Stimulated activated CD8-positive, alpha-beta memory T cell treated with anti-CD3 and anti-CD28 coated beads, Interleukin-15, amount 100 ng/mL, for 1 hour (primary cell): ENCODE data around the gene TCF12.

Experiments used
- DNase-seq: peaks from one replicate; pipeline ENCODE4 v3.0.0-alpha.2; 2020; ENCODE audit warnings: low read depth

TCF12 gene

DNA sequence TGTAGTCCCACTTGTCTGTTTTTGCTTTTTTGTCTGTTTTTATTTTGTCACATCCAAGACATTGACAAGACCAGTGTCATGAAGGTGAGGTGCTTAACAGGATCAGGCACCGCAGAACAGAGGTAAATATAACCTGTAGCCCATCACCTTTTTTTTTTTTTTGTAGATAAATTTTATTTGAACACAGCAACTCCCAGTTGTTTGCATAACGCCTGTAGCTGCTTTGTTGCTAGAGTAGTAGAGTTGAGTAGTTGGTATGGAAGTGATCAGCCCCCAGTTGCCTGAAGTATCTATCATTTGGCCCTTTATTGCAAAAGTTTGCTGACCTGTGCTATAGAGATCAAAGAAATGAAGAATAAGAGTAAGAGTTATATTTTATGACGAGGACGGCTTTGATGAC, 135.0 kb downstream of the TCF12 start:
- DNase-seq = no peak

DNA sequence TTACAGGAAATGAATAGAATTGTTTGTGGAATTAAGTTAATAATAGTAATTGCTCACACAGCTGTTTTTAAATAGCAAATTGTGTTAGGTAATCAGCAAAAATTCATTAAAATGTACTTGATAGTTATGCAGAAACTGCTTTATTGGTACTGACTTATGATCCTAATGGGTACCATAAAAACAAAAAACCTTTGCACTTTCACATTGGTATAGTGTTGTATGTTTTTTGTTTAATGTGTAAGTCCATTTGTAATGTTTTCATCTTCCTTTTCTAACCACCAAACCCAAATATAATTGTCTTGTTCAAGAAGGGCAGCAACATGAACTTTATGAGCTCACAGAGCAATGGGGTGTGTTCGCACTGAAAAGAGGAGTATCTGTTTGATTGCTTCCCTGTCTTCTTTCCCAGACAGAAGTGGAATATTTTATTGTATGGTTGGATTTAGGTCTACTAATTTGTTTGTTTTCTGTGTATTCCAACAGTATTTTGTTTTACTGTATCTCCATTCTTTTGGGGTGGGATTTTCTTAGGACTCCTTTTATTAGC, 135.8 kb downstream of the TCF12 start:
- no peak for DNase-seq

DNA sequence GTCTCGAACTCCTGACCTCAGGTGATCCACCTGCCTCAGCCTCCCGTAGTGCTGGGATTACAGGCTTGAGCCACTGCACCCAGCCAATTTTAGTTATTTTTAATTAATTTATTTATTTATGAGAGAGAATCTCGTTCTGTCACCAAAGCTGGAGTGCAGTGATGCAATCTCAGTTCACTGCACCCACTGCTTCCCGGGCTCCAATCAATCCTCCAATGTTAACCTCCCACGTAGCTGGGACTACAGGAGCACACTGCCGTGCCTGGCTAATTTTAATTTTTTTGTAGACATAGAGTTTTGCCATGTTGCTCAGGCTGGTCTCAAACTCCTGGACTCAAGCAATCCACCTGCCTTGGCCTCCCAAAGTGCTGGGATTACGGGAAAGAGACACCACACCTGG, 137.9 kb downstream of the TCF12 start:
- no peak for DNase-seq

DNA sequence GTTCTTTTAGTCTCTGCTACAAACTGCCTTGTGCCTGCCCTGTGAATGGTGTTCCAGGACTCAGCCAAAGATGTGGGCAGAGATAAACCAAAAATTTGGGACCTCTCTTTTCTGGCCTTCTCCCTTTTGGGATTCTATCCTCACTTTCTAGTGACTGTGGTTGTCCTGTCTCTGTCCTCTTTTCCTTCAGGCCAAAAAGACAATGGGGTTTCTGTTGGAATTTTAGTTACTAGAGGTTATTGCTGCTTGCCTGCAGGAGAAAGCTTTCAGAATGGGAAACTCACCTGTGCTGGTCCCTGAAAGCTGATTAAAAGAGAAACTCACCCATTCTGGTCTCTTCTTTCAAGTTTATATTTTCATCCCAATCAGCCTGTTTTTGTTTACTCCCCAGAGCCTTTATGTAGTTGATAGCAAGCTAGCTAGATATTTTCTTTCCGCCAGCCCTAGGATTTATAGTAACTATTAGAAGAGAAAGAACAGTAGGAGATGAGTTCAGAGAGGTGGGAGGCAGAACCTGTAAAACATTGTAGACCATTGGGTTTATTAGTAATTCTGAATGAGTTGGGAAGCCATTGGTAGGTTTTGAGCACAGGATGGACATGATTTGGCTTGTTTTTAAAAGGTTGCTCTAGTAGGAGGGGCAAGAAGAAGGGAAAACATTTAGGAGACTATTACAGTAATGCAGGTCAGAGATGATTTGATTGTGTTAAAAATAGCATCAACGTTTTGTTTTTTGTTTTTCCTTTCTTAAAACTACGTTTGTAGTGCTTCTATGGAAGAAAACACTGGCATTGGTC, 138.9 kb downstream of the TCF12 start:
- no peak for DNase-seq

DNA sequence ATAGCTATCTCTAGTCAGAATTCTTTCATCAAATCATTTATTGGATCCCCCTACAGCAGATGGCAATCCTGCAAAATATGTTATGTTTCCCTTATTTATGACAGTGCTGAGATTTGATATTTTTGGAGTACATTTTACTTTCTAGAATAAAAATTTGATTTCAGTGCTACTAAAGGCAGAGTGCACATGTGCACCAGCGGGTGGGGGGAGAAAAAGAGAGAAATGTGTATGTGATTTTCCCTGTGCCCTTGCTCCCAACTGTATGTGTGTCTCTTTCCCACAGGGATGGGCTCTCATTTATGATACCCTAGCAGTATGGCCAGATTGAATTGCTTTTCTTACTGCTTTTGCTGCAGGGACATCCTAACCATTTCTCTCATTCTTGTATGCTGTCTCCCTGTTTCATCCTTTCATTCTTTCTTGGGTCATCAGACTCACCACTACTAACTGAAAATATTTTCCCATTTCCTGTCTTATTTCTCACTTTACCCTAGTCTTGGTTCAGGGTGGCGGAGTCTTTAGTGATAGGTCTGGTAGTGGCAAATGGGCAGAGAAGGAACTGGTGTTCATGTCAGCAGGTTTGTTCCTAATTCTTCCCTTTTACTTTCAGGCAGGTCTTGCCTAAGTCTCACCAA, 140.7 kb downstream of the TCF12 start:
- no peak for DNase-seq

DNA sequence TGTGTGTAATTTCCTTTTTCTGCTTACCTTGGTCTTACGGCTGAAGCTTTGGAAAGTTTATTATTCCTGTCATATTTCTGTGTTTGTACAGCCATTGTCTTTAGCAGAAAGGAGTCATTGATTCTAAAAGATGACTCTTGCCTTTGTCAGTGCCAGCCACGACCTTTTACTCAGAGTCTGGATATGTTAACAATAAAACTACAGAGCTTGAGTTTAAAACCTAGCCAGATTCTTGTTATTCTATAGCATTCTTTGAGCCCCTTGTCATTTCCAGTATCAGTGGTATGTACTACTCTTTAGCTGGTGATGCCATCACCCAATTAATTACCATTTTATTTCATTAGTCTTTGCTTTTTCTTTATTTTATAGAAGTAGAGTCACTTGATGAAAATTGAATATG, 142.4 kb downstream of the TCF12 start:
- DNase-seq = no peak

DNA sequence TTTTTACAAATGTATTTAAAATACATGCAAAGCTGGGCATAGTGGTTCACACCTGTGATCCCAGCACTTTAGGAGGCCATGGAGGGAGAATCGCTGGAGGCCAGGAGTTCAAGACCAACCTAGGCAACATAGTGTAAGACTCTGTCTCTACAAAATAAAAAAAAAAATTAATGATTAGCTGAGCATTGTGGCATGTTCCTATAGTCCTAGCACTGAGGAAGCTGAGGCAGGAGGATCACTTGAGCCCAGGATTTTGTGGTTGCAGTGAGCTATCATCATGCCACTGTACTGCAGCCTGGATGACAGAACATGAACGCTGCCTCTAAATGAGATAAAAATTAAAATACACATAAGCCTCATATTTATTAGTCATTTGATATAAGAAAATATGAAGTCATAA, 142.8 kb downstream of the TCF12 start:
- DNase-seq = no peak

DNA sequence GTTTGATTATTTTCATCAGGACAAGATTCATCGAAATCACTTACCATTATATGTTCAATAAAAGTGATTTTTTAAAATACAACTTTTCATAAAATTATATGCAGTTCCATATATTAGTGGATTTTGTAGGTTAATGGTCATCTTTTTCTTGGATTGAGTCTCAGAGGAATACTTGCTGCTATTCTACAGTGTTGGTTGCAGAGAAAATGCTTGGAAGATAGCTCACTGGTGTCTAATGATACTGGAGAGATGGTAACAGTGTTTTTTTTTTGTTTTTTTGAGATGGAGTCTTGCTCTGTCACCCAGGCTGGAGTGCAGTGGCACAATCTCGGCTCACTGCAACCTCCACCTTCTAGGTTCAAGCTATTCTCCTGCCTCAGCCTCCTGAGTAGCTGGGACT, 143.3 kb downstream of the TCF12 start:
- DNase-seq = no peak

DNA sequence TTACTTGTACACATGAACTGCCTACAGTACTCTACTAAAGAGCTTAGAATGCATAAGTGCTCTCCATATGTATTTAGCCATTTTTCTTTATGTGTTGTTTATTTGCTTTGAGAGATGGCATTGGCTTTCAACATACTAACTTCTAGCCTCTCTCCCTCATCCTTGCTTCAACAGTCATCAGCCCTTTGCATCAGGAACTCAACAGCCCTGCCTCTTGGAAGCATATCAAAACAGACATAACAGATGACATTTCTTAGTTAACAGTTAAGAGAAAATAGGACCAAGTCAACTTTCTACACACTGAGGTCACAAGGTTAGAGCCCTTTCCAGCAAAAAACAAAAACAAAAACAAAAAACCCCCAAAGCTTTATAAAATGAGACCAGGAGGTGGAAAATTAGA, 145.6 kb downstream of the TCF12 start:
- no peak for DNase-seq

DNA sequence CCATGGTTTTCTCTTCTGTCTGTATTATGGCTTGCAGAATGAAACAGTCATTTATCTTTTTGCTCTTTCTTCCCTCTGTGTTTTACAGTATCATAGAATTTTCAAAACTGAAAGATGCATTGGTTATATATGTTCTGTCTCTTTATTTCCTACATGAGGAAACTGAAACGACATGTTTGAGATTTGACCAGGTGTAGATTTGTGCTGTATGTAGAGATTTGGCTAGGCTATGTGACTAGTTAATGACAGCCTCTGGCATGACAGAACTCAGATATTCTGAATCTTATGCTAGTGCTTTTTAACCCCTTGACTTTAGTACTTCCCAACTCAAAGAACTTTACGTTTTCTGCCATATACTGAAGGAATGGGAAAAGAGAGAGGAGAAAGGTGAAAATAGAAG, 151.0 kb downstream of the TCF12 start:
- DNase-seq = no peak

DNA sequence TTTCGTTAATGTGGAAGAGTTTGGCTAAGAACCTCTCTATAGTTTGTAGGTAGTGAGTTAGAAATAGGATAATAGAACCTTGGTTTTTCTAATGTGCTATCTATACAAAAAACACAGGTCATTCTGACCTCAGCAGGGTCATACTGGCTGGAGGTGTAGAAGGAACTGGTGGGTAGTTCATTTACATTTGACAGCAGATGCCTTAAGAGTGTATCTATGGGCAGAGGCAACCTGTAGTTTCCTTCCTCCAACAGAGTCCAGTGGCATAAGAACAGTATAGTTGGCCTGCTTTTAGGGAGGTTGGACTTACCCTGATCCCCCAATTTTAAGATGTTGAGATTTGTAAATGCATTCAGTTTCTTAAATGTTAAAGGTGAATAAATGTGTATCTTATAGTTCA, 152.2 kb downstream of the TCF12 start:
- DNase-seq = no peak

DNA sequence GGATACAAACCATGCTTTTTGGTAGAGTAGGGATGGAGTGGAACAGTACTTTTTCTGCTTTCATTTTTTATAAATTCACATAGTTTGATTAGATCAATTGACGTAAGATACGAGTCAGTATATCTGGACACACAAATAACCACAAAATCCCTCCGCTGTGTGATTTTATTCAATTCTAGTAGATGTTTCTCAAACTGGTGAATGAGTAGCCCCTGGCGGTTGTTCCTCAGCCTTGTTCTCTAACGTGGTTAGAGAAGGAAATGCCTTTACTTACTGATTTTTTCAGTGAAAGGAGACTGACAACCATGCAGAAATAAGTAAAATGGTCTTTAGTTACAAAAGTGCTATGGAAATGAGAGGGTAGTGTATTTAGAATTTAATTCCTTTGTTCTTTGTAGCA, 161.0 kb downstream of the TCF12 start:
- DNase-seq = no peak

DNA sequence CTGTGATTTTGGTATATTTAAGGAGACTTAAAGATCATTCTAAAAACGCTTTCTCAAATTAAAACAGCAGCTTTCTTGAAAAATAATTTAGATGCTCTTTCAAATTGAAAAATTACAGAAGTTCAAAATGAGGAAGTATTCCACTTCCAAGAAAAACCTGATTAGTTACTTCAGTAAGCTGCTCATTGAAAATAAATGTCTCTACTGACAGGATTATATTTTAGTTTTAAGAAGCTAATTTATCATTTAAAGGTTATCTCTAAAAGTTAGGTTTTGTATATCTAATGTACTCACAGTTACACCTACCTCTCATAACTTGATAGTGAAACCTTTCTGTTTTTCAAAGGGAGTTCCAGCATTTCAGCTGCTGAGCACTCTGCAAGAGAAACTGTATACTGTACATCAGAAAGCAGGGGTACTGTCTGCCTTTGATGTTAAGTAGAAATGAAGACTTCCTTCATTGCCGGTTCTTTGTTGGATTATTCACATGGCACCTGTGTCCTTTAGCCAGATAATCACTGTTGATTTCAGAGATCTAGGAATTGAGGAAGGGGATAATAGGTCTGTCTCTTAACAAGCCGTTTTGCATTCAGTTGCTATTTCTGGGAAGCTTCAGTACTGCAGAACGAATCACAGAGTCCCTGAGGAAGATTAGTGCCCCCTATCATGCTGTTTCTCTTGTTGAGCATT, 161.6 kb downstream of the TCF12 start:
- no peak for DNase-seq

DNA sequence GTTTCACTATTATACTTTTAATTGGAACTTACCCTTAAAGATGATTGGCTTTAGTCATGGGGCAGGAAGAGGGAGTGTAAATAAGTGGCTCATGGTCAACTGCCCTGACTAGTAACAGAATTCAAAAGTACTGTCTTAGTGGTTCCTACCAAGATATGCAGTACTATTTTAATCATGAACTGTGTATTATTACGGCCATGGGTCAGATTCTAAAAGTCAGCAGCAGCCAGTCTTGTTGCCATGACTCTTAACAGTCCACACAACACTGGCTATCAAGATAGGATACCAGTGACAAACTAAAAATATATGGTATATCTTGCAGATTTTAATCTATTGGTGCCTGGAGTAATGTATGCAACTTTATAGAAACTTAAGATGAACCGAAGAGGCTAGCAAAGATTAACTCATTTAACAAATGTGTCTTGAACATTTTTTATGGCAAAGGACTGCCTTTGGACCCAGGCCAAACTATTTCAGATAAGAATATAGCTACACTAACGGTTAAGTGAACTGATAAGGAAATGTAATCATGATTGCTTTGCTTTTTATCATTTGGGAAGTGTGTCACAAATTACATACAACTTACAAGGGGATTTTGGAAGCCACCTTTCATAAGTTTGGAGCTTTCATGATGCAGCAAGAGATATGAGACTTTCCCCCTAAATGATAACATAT, 163.7 kb downstream of the TCF12 start:
- DNase-seq = no peak

DNA sequence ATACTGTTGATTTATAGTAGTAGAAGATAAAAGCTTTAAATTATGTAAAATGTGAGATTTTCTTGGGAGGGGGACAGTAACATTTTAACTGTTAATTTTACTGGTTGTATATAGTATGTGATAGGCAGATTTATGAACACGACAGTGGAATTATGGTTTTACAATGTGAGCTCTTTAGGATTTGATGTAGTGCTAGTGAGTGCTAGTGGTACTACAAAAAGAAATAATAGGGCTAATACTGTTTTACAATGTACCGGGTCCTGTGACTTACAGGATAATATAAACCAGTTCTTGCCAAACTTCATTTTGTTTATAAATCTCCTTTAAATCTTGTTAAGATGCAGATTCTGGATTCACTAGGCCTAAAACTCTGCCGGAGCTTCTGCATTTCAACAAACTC, 165.7 kb downstream of the TCF12 start:
- no peak for DNase-seq

DNA sequence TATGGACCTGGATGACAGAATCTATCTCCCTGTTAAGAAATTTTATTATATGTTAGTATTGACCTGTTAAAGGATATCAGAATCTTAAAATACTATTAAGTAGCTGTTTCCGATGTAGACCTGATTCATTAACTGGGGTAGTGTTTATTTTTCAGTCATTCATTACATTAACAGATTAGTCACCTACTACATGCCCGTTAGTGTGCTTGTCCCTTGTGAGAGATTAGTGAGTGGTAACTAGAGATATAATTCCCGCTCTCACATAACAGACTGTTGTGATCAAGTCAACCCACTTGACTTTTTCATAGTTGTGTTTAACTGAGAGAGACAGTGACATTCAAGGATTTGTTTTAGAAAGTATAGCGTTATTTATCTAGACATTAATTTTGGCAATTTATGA, 166.8 kb downstream of the TCF12 start:
- DNase-seq = no peak

DNA sequence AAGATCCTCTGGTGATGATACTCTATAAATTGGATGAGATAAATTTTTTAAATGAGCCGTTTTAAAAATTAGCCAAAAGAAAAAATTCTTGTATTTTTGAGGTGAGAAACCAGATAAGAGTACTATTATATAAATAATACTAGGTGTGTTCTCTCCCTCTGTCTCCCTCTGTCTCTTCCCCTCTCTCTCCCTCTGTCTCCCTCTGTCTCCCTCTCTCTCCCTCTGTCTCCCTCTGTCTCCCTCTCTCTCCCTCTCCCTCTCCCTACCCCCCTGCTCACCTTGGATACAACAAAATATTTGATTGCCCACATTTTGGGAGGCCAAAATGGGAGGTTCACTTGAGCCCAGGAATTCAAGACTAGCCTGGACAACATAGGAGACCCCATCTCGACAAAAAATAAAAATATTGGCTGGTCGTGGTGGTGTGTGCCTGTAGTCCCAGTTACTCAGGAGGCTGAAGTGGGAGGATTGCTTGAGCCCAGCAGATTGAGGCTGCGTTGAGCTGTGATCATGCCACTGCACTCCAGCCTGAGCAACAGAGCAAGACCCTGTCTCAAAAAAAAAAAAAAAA, 168.5 kb downstream of the TCF12 start:
- no peak for DNase-seq

DNA sequence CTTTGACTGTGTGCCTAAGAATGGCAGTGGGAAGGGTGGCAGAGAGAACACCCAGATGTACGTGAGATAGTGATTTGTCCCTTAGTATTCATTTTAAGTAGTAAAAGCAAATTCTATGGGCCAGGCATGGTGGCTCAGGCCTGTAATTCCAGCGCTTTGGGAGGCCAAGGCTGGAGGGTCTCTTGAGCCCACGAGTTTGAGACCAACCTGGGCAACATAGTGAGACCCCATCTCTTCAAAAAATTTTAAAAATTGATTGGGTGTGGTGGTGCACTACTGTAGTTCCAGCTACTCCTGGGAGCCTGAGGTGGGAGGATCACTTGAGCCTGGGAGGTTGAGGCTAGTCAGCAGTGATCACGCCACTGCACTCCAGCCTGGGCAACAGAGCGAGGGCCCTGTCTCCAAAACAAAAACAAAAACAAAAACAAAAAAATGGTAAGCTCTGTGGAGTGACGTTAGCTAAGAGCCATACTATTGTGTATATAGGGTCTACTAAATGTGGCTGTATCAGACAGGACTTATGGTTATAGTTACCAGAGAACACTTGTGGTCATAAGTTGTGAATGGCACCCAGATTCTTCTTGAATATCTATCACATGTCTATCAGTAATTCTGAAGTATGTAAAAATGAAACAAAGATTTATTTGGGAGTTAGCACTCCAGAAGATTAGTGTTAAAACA, 171.5 kb downstream of the TCF12 start:
- no peak for DNase-seq

DNA sequence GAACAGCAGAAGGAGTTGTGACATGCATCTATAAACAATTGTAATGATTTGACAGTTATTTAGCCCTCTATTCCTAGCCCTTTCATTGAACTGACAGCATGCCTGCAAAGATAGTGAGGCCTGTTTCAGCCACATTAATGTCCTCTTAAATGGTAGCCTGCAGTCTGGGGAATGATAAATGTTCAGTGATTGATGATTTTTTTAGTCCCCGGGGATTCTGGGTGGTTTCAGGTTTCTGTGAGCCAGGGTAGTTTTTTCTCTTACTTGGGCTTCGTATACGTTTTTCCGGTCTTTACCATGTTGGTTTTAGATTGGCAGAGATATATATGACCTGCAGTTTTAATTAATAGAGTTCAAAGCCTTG, 172.0 kb downstream of the TCF12 start:
- DNase-seq = no peak

DNA sequence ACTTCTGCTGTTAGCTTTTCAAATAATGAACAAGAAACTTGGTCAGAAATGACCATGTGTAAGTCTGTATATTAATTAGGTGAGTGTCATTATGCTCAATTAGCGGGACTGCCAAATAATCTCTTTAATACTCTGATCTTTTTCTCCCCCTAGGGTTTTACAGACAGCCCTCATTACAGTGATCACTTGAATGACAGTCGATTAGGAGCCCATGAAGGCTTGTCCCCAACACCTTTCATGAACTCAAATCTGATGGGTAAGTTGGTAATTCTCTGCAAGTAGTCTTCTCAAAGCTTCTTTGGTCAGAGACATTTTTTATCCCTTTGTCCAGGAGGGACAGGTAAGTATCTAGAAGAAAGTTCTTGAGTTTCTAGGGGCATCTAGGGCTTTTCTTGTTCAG, 173.2 kb downstream of the TCF12 start:
- DNase-seq = no peak

DNA sequence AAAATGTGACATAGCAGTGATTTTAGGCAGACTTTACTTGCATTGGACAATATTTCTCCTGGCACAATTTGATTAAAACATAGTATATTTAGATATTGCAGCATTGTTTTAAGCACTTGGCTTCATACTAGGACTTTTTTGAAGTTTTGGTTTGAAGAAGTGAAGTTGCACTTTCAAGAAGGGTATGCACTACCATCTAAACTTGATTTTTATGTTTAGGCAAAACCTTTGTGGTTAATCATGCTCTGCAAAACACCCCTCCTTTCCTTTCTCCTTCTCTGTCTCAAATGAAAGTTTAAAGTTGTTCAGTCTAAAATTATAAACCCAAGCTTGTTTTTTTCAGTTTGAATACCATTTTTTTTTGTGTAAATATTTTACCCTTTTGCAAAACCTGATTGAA, 173.8 kb downstream of the TCF12 start:
- DNase-seq = no peak
